ENCODE results near the gene DPM1. TPM values are rescaled to one million over a fixed set of nuclear protein-coding genes. Genes with fewer than 3 reads are reported as not detected.

Gene DPM1
- total RNA-seq, 1 experiment from 2014 or later, result 65.5 TPM

DNA sequence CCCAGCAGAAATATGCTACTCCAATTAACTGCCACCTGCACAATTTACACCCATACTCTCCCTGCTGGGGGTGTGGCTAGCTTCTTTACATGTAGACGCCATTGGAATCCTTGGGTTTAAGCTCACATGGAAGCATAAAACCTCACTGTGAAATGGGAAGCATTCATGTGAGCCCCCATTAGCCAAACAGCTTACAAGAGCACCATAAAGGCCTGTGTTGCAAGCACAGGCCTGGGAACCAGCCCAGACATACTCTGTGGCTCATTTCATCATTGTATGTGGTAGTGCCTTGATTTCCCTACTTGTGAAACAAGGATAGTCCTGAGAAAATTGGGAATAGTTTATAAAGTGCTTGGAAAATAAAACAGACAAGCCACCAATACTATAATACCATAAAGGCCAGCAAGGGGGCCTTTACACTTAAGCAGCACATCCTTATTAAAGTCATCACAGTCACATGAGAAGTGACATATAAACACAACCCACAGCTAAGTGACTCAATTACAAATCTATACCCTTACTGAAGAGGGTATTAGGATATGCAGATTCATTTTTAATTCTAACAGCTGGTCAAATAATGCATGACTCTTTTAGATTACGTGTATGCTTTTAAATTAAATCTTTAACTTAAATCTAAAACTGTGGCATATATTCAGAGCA lies 33.9 kb downstream of the DPM1 start:
- BruUV-seq (replicated peaks), result no TSS peak
- H2AFZ ChIP-seq (ENCODE audit: low read depth, low read length, poor library complexity, severe bottlenecking), result no peak overlapping the region
- no peak for TF ChIP-seq RAD21 (IDR thresholded peaks at IDR 0.05; ENCODE audit: low read depth)
- no peak for TF ChIP-seq EZH2 (IDR thresholded peaks at IDR 0.05)
- TF ChIP-seq EZH2phosphoT487 (IDR thresholded peaks at IDR 0.05; ENCODE audit: borderline replicate concordance), result no peak
- TF ChIP-seq, protein P1, sequence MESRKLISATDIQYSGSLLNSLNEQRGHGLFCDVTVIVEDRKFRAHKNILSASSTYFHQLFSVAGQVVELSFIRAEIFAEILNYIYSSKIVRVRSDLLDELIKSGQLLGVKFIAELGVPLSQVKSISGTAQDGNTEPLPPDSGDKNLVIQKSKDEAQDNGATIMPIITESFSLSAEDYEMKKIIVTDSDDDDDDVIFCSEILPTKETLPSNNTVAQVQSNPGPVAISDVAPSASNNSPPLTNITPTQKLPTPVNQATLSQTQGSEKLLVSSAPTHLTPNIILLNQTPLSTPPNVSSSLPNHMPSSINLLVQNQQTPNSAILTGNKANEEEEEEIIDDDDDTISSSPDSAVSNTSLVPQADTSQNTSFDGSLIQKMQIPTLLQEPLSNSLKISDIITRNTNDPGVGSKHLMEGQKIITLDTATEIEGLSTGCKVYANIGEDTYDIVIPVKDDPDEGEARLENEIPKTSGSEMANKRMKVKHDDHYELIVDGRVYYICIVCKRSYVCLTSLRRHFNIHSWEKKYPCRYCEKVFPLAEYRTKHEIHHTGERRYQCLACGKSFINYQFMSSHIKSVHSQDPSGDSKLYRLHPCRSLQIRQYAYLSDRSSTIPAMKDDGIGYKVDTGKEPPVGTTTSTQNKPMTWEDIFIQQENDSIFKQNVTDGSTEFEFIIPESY (IDR thresholded peaks at IDR 0.05; ENCODE audit: extremely low read depth, insufficient replicate concordance, low read length), result no peak
- no peak for TF ChIP-seq TCF7L2 (IDR thresholded peaks at IDR 0.05; ENCODE audit: borderline replicate concordance, extremely low read depth, insufficient read depth, insufficient read length)
- no peak for TF ChIP-seq CEBPB (IDR thresholded peaks at IDR 0.05; ENCODE audit: low read depth)
- TF ChIP-seq, protein P2, sequence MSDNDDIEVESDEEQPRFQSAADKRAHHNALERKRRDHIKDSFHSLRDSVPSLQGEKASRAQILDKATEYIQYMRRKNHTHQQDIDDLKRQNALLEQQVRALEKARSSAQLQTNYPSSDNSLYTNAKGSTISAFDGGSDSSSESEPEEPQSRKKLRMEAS (IDR thresholded peaks at IDR 0.05), result no peak
- TF ChIP-seq, protein P3, sequence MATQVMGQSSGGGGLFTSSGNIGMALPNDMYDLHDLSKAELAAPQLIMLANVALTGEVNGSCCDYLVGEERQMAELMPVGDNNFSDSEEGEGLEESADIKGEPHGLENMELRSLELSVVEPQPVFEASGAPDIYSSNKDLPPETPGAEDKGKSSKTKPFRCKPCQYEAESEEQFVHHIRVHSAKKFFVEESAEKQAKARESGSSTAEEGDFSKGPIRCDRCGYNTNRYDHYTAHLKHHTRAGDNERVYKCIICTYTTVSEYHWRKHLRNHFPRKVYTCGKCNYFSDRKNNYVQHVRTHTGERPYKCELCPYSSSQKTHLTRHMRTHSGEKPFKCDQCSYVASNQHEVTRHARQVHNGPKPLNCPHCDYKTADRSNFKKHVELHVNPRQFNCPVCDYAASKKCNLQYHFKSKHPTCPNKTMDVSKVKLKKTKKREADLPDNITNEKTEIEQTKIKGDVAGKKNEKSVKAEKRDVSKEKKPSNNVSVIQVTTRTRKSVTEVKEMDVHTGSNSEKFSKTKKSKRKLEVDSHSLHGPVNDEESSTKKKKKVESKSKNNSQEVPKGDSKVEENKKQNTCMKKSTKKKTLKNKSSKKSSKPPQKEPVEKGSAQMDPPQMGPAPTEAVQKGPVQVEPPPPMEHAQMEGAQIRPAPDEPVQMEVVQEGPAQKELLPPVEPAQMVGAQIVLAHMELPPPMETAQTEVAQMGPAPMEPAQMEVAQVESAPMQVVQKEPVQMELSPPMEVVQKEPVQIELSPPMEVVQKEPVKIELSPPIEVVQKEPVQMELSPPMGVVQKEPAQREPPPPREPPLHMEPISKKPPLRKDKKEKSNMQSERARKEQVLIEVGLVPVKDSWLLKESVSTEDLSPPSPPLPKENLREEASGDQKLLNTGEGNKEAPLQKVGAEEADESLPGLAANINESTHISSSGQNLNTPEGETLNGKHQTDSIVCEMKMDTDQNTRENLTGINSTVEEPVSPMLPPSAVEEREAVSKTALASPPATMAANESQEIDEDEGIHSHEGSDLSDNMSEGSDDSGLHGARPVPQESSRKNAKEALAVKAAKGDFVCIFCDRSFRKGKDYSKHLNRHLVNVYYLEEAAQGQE (IDR thresholded peaks at IDR 0.05; ENCODE audit: low read depth), result no peak
- TF ChIP-seq ELF1 (IDR thresholded peaks at IDR 0.05; ENCODE audit: borderline replicate concordance, low read depth), result no peak
- TF ChIP-seq ZNF274 (IDR thresholded peaks at IDR 0.05; ENCODE audit: low read depth, low read length), result no peak
- H3K9me3 ChIP-seq (ENCODE audit: control insufficient read depth in 1 of 2, insufficient read depth in 1 of 2, low read depth in 1 of 2, low read length in 2 of 2), result no peaks in the 10 kb centered on the region
- no peak overlapping the region for H3K4me2 ChIP-seq (ENCODE audit: low read length)
- H4K20me1 ChIP-seq (ENCODE audit: insufficient read depth), result peaks cover 73% of the 10 kb centered on the region; the same call in 1 of the 2 replicates
- no peaks in the 10 kb centered on the region for H3K27me3 ChIP-seq (ENCODE audit: insufficient read depth, low read length)
- DNase-seq (ENCODE audit: low read depth, low spot score), result no peak
- no peak overlapping the region for H3K4me3 ChIP-seq (replicated peaks in 1 of 2; ENCODE audit: low read depth in 1 of 2, low read length in 2 of 2)
- ATAC-seq, result no peak
- no peak overlapping the region for H3K9ac ChIP-seq (ENCODE audit: low read length)
- no peaks in the 10 kb centered on the region for H3K9me2 ChIP-seq (ENCODE audit: insufficient read depth)
- ChIA-PET CTCF (interaction anchor here (1.0 kb wide), 1 partner anchor 130 kb away, joined by 4 read pairs; the partner anchor contains the start of gene BCAS4), POLR2A (no interaction called here), RAD21 (ENCODE audit: low non-redundant PET in 1 of 2, low total read pairs in 2 of 2, uncharacterized antibody in 2 of 2, unreplicated experiment in 2 of 2) (no interaction called here)
- H3K79me2 ChIP-seq (ENCODE audit: insufficient read depth, low read length), result peaks cover 100% of the 10 kb centered on the region
- peaks cover 2 to 12% of the 10 kb centered on the region in 2 experiments; a peak in 3 of 4 replicates for H3K4me1 ChIP-seq (ENCODE audit: control insufficient read depth in 1 of 2, insufficient read depth in 2 of 2, low read length in 2 of 2)
- H3K27ac ChIP-seq (ENCODE audit: low read depth, low read length), result no peak overlapping the region
- H3K36me3 ChIP-seq (ENCODE audit: control insufficient read depth in 1 of 2, insufficient read depth in 2 of 2, low read length in 2 of 2), result peaks cover 33 to 60% of the 10 kb centered on the region in 2 experiments
- intact Hi-C loops (cut with micrococcal nuclease), result no loop called here

Measured in HCT116 (cell line).